ENCODE measurements around the gene LGALS3BP. TPM values are rescaled to one million over a fixed set of nuclear protein-coding genes. Genes with fewer than 3 reads are reported as not detected.

The LGALS3BP gene
- total RNA-seq, 2 experiments from 2014 or later: 9.7 to 12.8 TPM

GRCh38 chr17:78929908-78930775 lies 49.6 kb downstream of the LGALS3BP start:
- POLR2A ChIA-PET: no interaction called here
- CTCF ChIA-PET: no interaction called here

- POLR2A ChIA-PET: no interaction called here
- CTCF ChIA-PET: interaction anchor here (0.7 to 1.0 kb wide), 2 partner anchors 60 to 688 kb away, joined by 3 to 4 read pairs; no protein-coding TSS in a partner anchor
Measured at GRCh38 chr17:78925662-78926555, 53.8 kb downstream of the LGALS3BP start.

- ChIA-PET CTCF (interaction anchor here (1.0 kb wide), 1 partner anchor 59 kb away, joined by 3 read pairs; no protein-coding TSS in a partner anchor), POLR2A (no interaction called here)
Measured at GRCh38 chr17:78925234-78925633, 54.5 kb downstream of the LGALS3BP start, which contains the start of gene TIMP2. TIMP2 (minus strand) TSS chr17:78925387; CDS start chr17:78925088, 299 bp downstream.

GRCh38 chr17:78924481-78925151 lies 55.1 kb downstream of the LGALS3BP start:
- POLR2A ChIA-PET: no interaction called here
- CTCF ChIA-PET: interaction anchor here (1.0 kb wide), 1 partner anchor 59 kb away, joined by 3 read pairs; no protein-coding TSS in a partner anchor

GRCh38 chr17:78923660-78924453 lies 55.9 kb downstream of the LGALS3BP start:
- CTCF ChIA-PET: interaction anchor here (1.1 kb wide), 1 partner anchor 58 kb away, joined by 6 read pairs; no protein-coding TSS in a partner anchor
- POLR2A ChIA-PET: no interaction called here

GRCh38 chr17:78922816-78923498 lies 56.8 kb downstream of the LGALS3BP start:
- POLR2A ChIA-PET: no interaction called here
- CTCF ChIA-PET: interaction anchor here (0.5 to 1.1 kb wide), 2 partner anchors 48 to 57 kb away, joined by 3 to 6 read pairs; no protein-coding TSS in a partner anchor

GRCh38 chr17:78921437-78921971 lies 58.2 kb downstream of the LGALS3BP start:
- CTCF ChIA-PET: interaction anchor here (1.3 kb wide), 1 partner anchor 50 kb away, joined by 3 read pairs; no protein-coding TSS in a partner anchor
- POLR2A ChIA-PET: no interaction called here

Other genes with a start within 250 kb of the LGALS3BP start
- 10 to 100 TPM; 92.1 to 96.7 TPM for gene CYTH1, start 197.7 kb downstream of the LGALS3BP start, total RNA-seq
- gene USP36, start 139.1 kb downstream of the LGALS3BP start, total RNA-seq: 100 to 1,000 TPM; 112 to 120 TPM
- gene CEP295NL, start 76.7 kb downstream of the LGALS3BP start, total RNA-seq: not detected
- under 1 TPM; 0.42 to 0.55 TPM for gene TIMP2, start 54.5 kb downstream of the LGALS3BP start, total RNA-seq
- gene CANT1, start 29.8 kb upstream of the LGALS3BP start, total RNA-seq: 10 to 100 TPM; 41.6 to 53.1 TPM
- gene C1QTNF1, start 44.2 kb upstream of the LGALS3BP start, total RNA-seq: under 1 TPM; 0.08 to 0.19 TPM
- gene ENGASE, start 94.9 kb upstream of the LGALS3BP start, total RNA-seq: 10 to 100 TPM; 31.3 to 33.9 TPM

Data from activated CD8-positive, alpha-beta memory T cell treated with anti-CD3 and anti-CD28 coated beads for 36 hours (primary cell).